Naive thymus-derived CD8-positive, alpha-beta T cell (primary cell): ENCODE data around the gene IWS1. TPM values are rescaled to one million over a fixed set of nuclear protein-coding genes. Genes with fewer than 3 reads are reported as not detected.
A peak's percentile ranks its signal among the peaks of the same experiment; 100 is the strongest.
"Not testable (repeated sequence)": the region's sequence is repeated elsewhere in the genome, so short reads cannot be mapped to it uniquely, and the experiment has no call there.

ENCODE experiments used
- ATAC-seq, 2 donors: fragments of 150-1000 bp; cut with Tn5 transposase in 1 of 2; sonication (Bioruptor Pico), chemical (Tn5 transposase) in 1 of 2; 1 replicate in 1 of 2; 2 replicates in 1 of 2; pipeline ENCODE4 v1.10.0; 2021; ENCODE audit warnings: mild to moderate bottlenecking in 2 of 2, moderate library complexity in 2 of 2
- POLR2A ChIA-PET: fragments of 350-600 bp; sonication (Branson Sonifier 250); formaldehyde crosslinking; loops from one replicate; lab custom pipeline; 2021; ENCODE audit warnings: antibody characterized with exemption; lab: Charles Lee
- DNase-seq, 10 donors: peaks; one replicate each; pipeline versions ENCODE4 v3.0.0 to v3.0.0-alpha.2; 2020 to 2022
- H3K27ac Mint-ChIP-seq, 10 donors: one replicate each; pipeline ENCODE4 v1.8.0; 2020 to 2022; ENCODE audit warnings: mild to moderate bottlenecking in 10 of 10, mixed read lengths in 10 of 10, moderate library complexity in 4 of 10, inconsistent platforms in 1 of 10
- H3K27me3 Mint-ChIP-seq, 5 donors: one replicate each; pipeline ENCODE4 v1.8.0; 2021 to 2022; ENCODE audit warnings: mixed read lengths in 5 of 5
- H3K36me3 Mint-ChIP-seq, 3 donors: one replicate each; pipeline ENCODE4 v1.8.0; 2020 to 2022; ENCODE audit warnings: mixed read lengths in 3 of 3, mild to moderate bottlenecking in 2 of 3, inconsistent platforms in 1 of 3
- H3K4me1 Mint-ChIP-seq, 4 donors: one replicate each; pipeline ENCODE4 v1.8.0; 2021 to 2022; ENCODE audit warnings: mixed read lengths in 4 of 4
- H3K4me3 Mint-ChIP-seq, 10 donors: one replicate each; pipeline ENCODE4 v1.8.0; 2020 to 2022; ENCODE audit warnings: mild to moderate bottlenecking in 10 of 10, mixed read lengths in 10 of 10, moderate library complexity in 6 of 10, inconsistent platforms in 1 of 10
- H3K9me3 Mint-ChIP-seq, 9 donors: one replicate each; pipeline ENCODE4 v1.8.0; 2020 to 2022; ENCODE audit warnings: mixed read lengths in 9 of 9, mild to moderate bottlenecking in 3 of 9, inconsistent platforms in 1 of 9, moderate library complexity in 1 of 9
- polyA plus RNA-seq, 3 donors: library from polyadenylated mRNA; unstranded; fragments of 300-500 nt; fragmentation: Illumina TruSeq; gene quantifications; one replicate each; pipeline ENCODE4 v1.2.3, GENCODE V29; 2021
- total RNA-seq, 8 experiments: library from RNA in 2 of 8; stranded (reverse) in 2 of 8; gene quantifications; one replicate each; pipeline ENCODE4 v1.2.3 and lab custom pipeline; 2021 to 2026

The IWS1 gene
- total RNA-seq (10 to 100 TPM; 47.2 to 50.7 TPM), polyA plus RNA-seq (10 to 100 TPM; 12.4 to 30.1 (median 19.3) TPM), total RNA-seq (lab: John Stamatoyannopoulos, UW) (68.2 to 155 (median 90.5) reads per million in 6 experiments)

DNA sequence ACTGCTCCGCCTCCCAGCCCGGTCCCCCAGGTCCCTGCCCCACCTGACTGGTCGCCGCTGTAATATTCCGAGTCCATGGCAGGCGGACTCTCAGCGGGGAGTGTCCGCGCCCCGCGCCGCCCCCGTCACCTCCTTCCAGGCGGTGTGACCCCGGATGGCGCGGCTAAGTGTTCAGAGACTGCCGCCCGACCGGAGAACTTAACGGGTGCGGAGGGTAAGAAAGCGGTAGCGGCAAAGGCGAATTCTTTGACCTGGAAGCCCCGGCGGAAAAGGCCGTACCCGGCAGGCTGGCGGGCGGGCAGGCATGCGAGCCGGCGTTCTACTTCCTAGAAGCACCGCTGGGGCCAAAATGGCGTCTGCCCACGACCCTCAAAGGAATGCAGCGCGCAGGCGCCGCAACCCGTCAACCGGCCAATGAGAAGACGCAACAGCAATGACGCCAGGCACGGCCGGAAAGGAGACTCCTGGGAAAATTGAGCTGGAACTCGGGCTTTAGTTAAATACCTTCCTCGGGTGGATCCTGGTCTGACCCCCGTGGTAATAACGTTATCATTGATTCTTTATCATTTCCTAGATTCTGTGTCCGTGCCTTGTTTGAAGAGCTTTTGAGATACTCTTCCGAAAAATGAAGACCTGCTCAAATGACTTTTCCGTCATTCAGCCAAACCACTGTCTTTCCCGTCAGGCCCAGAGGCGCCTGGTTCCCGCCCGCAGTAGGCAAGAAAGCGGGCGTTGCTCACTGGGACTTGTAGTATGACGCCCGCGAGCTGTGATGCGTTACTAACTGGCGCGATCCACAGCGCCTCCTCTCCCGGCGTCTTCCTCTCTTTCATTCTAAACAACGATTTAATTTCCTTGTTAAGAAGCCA is at the start of gene IWS1:
IWS1 (minus strand) TSS at position 358 of the 869 bp plus-strand sequence; CDS start at position 77, 281 bp downstream.
- POLR2A ChIA-PET, result interaction anchor here (1.0 to 2.4 kb wide), 5 partner anchors 116 to 565 kb away, joined by 3 to 11 read pairs (median 7); partner anchors contain the start of genes MAP3K2, SAP130, SFT2D3 and UGGT1
- H3K9me3 Mint-ChIP-seq, result no peaks in the 10 kb centered on the region
- ATAC-seq (peak; percentile 91), DNase-seq (peak; percentile 84 to 96 (median 92))
- H3K4me3 Mint-ChIP-seq, result peak within 1 kb of the TSS; percentile 88 to 99 (median 96)
- H3K27ac Mint-ChIP-seq, result peak within 1 kb of the TSS; percentile 97 to 100 (median 99)
- H3K36me3 Mint-ChIP-seq, result peaks cover 0 to 26% (median 0%) of the 10 kb centered on the region in 3 donors
- peaks cover 17 to 53% (median 40%) of the 10 kb centered on the region in 4 donors for H3K4me1 Mint-ChIP-seq
- no peaks in the 10 kb centered on the region for H3K27me3 Mint-ChIP-seq

DNA sequence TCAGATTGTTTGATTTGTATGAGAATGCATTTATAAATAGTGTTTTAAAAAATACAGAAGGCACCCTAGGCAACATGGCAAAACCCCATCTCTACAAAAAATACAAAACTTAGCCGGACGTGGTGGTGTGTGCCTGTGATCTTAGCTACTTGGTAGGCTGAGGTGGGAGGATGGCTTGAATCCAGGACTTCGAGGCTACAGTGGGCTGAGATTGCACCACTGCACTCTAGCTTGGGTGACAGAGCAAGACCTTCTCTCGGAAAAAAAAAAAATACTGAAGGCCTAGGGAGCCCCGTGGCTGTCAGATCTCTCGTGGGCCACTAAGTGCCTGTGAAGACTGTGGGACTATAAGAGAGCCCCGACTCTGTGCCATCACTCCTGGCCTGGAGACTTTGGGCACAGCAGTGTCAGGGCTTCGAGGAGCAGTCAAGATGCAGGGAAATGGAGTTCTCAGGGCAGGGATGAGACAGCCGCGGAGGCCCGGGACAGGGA is 49.7 kb upstream of the IWS1 start:
- Mint-ChIP-seq H3K27me3 (peaks cover 0 to 1% (median 0%) of the 10 kb centered on the region in 5 donors), H3K27ac (peak overlapping the region in 8 of 10 donors; percentile 10 to 91 (median 56)), H3K4me1 (peaks cover 8 to 46% (median 18%) of the 10 kb centered on the region in 4 donors), H3K9me3 (no peaks in the 10 kb centered on the region), H3K4me3 (peak overlapping the region in 1 of 10 donors; percentile 7), H3K36me3 (no peaks in the 10 kb centered on the region)
- ATAC-seq, result peak in 1 of 2 donors; percentile 23
- DNase-seq, result no peak
- POLR2A ChIA-PET, result no interaction called here

DNA sequence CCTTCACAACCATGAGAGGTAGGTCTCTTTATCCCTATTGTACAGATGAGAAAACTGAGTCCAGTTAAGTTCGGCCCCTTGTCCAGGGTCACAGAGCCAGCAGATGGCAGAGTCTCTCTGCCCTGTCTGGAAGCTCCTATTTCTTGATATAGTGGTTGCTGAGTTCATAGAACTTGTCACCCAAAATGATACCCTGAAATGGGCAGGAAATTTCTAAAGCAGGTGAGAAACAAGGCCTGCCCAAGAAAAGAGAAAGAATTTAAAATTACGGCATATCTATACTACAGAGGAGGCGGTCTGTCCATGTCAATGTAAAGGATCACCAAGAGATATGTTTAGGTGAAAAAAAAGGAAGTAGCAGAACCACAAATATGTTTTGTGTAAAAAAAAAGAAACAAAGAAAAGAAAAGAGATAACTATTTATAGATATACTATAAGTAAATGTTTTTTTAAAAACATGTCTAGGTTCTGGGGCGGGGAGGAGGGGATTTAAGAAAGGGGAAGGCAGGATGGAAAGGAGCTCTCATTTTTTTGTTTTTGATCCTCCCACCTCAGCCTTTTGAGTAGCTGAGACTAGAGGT is 49.0 kb upstream of the IWS1 start:
- POLR2A ChIA-PET, result no interaction called here
- DNase-seq (peak in 1 of 10 donors; percentile 11), ATAC-seq (no peak)
- Mint-ChIP-seq H3K27me3 (peaks cover 0 to 1% (median 0%) of the 10 kb centered on the region in 5 donors), H3K4me3 (peak overlapping the region in 5 of 10 donors; percentile 3 to 46 (median 9)), H3K36me3 (no peaks in the 10 kb centered on the region), H3K27ac (peak overlapping the region in 8 of 10 donors; percentile 1 to 91 (median 55)), H3K4me1 (peaks cover 8 to 46% (median 18%) of the 10 kb centered on the region in 4 donors), H3K9me3 (no peaks in the 10 kb centered on the region)

GRCh38 chr2:127574656-127575055 is 48.4 kb upstream of the IWS1 start:
- DNase-seq (no peak), ATAC-seq (no peak)
- Mint-ChIP-seq H3K4me1 (peaks cover 8 to 46% (median 18%) of the 10 kb centered on the region in 4 donors), H3K36me3 (no peaks in the 10 kb centered on the region), H3K4me3 (no peak overlapping the region), H3K27me3 (peaks cover 0 to 1% (median 0%) of the 10 kb centered on the region in 5 donors), H3K9me3 (no peaks in the 10 kb centered on the region), H3K27ac (peak overlapping the region in 2 of 10 donors; percentile 58 to 63)
- POLR2A ChIA-PET, result interaction anchor here (0.6 kb wide), 1 partner anchor 489 kb away, joined by 3 read pairs; no protein-coding TSS in a partner anchor

GRCh38 chr2:127573771-127574170 is 47.5 kb upstream of the IWS1 start:
- DNase-seq, result no peak
- H3K9me3 Mint-ChIP-seq, result no peaks in the 10 kb centered on the region
- H3K4me1 Mint-ChIP-seq, result peaks cover 8 to 43% (median 18%) of the 10 kb centered on the region in 4 donors
- no peak overlapping the region for H3K4me3 Mint-ChIP-seq
- POLR2A ChIA-PET, result no interaction called here
- ATAC-seq, result no peak
- H3K27me3 Mint-ChIP-seq, result peaks cover 0 to 1% (median 0%) of the 10 kb centered on the region in 5 donors
- peak overlapping the region in 1 of 10 donors; percentile 20 for H3K27ac Mint-ChIP-seq
- H3K36me3 Mint-ChIP-seq, result no peaks in the 10 kb centered on the region

DNA sequence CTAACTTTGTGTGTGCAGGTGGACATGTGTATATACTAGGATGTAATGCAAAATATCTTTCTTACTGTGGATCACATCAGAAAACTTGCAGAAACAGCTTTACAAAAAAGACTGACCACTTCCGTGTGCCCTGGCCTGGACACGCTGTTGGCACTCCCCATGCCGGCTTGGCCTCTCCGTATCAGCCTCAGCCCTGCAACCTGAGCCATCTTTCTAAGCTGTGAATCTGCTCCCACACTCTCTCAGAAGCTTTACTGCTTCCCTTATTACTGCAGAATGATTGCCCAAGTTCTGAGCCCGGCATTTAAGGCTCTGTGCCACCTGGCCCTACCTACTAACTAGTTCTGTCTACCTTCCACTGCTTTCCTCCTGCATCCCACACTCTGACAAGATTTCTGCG is 47.0 kb upstream of the IWS1 start:
- Mint-ChIP-seq H3K4me1 (peaks cover 8 to 40% (median 18%) of the 10 kb centered on the region in 4 donors), H3K27me3 (peaks cover 0 to 1% (median 0%) of the 10 kb centered on the region in 5 donors), H3K9me3 (no peaks in the 10 kb centered on the region), H3K4me3 (no peak overlapping the region), H3K36me3 (no peaks in the 10 kb centered on the region), H3K27ac (peak overlapping the region in 2 of 10 donors; percentile 20 to 65)
- DNase-seq (no peak), ATAC-seq (no peak)
- POLR2A ChIA-PET, result no interaction called here

- Mint-ChIP-seq H3K9me3 (no peaks in the 10 kb centered on the region), H3K27me3 (peaks cover 0 to 1% (median 0%) of the 10 kb centered on the region in 5 donors), H3K36me3 (no peaks in the 10 kb centered on the region), H3K4me3 (no peak overlapping the region), H3K27ac (peak overlapping the region in 1 of 10 donors; percentile 4), H3K4me1 (peaks cover 8 to 36% (median 18%) of the 10 kb centered on the region in 4 donors)
- POLR2A ChIA-PET, result no interaction called here
- no peak for ATAC-seq
- DNase-seq, result no peak
These were observed 46.6 kb upstream of the IWS1 start for GRCh38 chr2:127572841-127573240.

GRCh38 chr2:127572352-127572751 is 46.1 kb upstream of the IWS1 start:
- H3K4me3 Mint-ChIP-seq, H3K9me3 Mint-ChIP-seq, DNase-seq, H3K27me3 Mint-ChIP-seq, H3K36me3 Mint-ChIP-seq, ATAC-seq, POLR2A ChIA-PET: not testable (repeated sequence)
- Mint-ChIP-seq H3K27ac (peak overlapping the region in 1 of 10 donors; percentile 4), H3K4me1 (peaks cover 8 to 31% (median 18%) of the 10 kb centered on the region in 4 donors)

DNA sequence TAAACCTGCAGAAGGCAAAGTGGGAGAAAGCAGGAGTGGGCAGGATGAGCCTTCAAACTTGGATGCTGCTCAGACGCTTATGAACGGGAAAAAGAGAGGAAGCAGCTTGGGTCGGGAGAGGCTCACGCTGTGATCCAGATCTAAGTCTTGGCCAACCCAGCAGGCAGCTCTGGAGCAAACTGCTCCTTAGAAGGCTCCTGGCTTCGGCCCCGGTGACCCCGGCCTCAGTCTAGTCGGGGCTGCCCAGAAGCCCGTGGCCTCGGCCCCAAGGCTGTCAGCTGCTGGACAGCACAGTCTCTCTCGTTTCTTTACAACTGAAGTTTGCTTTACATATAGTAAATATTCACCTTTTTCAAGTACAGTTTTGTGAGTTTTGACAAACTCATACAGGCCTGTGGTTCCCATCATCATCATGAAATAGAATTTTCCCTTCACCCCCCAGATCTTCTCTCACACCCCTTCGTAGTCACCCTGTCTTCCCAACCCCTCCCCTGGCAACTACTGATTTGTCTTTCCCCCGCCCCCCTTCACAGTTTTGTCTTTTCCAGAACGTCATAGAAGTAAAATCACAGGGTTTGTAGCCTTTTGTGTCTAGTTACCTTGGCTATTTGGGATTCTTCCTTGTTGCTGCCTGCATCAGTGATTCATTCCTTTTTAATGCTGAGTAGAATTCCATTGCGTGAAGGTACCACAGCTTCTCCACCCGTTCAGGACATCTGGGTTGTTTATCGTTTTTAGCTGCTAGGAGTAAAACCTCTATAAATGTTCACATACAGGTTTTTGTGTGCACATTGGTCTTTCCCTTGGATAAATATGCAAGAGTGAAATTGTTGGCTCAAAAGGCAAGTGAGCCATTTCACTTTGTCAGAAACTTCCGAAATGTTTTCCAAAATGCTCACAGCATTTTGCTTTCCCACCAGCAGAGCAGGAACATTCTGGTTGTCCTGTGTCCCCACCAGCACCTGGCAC is 44.3 kb upstream of the IWS1 start:
- Mint-ChIP-seq H3K36me3 (no peaks in the 10 kb centered on the region), H3K27me3 (peaks cover 0 to 1% (median 0%) of the 10 kb centered on the region in 5 donors), H3K9me3 (no peaks in the 10 kb centered on the region), H3K27ac (no peak overlapping the region), H3K4me1 (peaks cover 6 to 18% (median 8%) of the 10 kb centered on the region in 4 donors), H3K4me3 (no peak overlapping the region)
- ATAC-seq, result no peak
- POLR2A ChIA-PET, result no interaction called here
- no peak for DNase-seq

DNA sequence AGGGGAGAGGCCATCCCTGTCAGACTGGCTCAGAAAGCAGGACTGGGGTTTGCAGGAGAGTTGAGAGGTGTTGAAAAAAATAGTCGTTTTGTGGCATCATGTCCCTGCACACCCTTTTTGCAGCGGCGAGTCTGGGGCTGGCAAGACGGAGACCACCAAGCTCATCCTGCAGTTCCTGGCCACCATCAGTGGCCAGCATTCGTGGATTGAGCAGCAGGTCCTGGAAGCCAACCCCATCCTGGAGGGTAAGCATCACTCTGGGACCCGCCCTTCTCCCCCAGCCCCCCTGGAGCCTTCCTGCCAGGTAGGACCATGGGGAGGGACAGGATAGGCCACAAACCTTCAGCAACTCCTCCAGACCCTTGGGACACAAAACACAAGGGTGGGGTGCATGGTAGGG is 43.4 kb upstream of the IWS1 start:
- Mint-ChIP-seq H3K36me3 (no peaks in the 10 kb centered on the region), H3K4me3 (no peak overlapping the region), H3K27me3 (peaks cover 0 to 1% (median 0%) of the 10 kb centered on the region in 5 donors), H3K27ac (no peak overlapping the region), H3K9me3 (no peaks in the 10 kb centered on the region), H3K4me1 (peaks cover 0 to 9% (median under 1%) of the 10 kb centered on the region in 4 donors)
- ATAC-seq (no peak), DNase-seq (no peak)
- POLR2A ChIA-PET, result interaction anchor here (0.7 kb wide), 1 partner anchor 15 kb away, joined by 3 read pairs; no protein-coding TSS in a partner anchor

- H3K4me3 Mint-ChIP-seq, result no peak overlapping the region
- no peaks in the 10 kb centered on the region for H3K36me3 Mint-ChIP-seq
- H3K27ac Mint-ChIP-seq, result no peak overlapping the region
- ATAC-seq, result no peak
- POLR2A ChIA-PET, result no interaction called here
- peaks cover 0 to 4% (median 0%) of the 10 kb centered on the region in 4 donors for H3K4me1 Mint-ChIP-seq
- peaks cover 0 to 1% (median 0%) of the 10 kb centered on the region in 5 donors for H3K27me3 Mint-ChIP-seq
- DNase-seq, result no peak
- H3K9me3 Mint-ChIP-seq, result no peaks in the 10 kb centered on the region
These were observed 41.8 kb upstream of the IWS1 start for GRCh38 chr2:127568128-127568527.
